ENCODE measurements around the gene ACSL4.

Gene ACSL4

DNA sequence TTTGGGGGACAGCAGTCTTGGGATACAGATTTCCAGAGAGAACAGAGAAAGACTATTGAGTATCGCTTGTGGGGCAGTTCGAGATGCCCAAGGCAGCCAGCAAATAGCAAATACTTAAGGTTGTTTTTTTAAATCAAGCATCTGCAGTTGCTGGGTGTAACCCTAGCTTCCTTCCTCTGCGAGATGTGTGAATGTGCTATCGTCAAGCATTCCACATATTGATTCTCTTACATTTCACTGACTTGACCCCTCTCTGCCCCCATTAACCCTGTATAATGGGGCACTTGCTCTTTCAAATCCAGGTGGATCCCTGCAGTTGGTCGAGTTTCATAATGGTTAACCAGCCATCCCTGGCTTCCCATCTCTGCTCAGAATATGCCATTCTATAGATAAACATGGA, 131.6 kb downstream of the ACSL4 start:
- no peak overlapping the region for H3K4me3 ChIP-seq (ENCODE audit: low read length)
- TF ChIP-seq, protein P1, sequence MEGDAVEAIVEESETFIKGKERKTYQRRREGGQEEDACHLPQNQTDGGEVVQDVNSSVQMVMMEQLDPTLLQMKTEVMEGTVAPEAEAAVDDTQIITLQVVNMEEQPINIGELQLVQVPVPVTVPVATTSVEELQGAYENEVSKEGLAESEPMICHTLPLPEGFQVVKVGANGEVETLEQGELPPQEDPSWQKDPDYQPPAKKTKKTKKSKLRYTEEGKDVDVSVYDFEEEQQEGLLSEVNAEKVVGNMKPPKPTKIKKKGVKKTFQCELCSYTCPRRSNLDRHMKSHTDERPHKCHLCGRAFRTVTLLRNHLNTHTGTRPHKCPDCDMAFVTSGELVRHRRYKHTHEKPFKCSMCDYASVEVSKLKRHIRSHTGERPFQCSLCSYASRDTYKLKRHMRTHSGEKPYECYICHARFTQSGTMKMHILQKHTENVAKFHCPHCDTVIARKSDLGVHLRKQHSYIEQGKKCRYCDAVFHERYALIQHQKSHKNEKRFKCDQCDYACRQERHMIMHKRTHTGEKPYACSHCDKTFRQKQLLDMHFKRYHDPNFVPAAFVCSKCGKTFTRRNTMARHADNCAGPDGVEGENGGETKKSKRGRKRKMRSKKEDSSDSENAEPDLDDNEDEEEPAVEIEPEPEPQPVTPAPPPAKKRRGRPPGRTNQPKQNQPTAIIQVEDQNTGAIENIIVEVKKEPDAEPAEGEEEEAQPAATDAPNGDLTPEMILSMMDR (conservative IDR thresholded peaks at IDR 0.05; ENCODE audit: low read length) = no peak
- DNase-seq (ENCODE audit: low read depth) = no peak

DNA sequence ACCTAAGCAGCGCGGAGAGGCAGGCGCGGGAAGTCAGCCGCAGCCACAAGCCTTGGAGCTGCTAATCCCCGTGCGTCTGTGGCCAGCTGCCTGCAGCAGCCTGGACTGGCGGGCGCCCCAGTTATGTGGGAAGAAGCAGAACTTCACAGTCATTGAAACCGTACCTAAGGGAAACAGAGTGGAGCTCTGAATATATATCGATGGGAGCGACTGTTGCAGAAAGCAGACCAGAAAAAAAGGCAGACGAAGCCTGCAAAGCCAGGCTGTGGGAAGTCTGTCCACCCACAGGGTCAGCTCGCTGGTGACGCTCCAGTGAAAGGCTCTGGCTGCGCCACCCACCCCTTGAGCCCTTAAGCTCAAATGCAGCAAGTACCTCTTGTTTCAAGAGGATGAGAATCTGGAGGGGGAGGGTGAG, 132.8 kb downstream of the ACSL4 start:
- TF ChIP-seq, protein P1 (conservative IDR thresholded peaks at IDR 0.05; ENCODE audit: low read length) = no peak
- H3K4me3 ChIP-seq (ENCODE audit: low read length) = no peak overlapping the region
- peak; percentile 16 for DNase-seq (ENCODE audit: low read depth)

DNA sequence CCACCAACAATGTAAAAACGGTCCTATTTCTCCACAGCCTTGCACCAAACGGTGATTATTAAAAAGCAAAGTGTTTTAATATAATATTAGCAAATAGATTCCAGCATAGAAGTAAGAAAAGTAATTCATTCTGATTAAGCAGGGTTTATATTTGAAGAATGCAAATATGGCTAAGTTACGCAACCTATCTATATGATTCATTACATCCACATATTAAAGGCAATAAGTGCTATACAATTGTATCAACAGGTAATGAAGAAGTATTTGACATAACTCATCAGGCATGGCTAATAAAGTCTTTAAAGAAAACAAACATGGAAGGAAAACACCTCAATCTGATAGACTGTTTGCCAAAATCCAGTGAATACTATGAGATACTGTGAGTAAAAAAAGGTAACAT, 137.0 kb downstream of the ACSL4 start:
- no peak overlapping the region for H3K4me3 ChIP-seq (ENCODE audit: low read length)
- TF ChIP-seq, protein P1 (conservative IDR thresholded peaks at IDR 0.05; ENCODE audit: low read length) = no peak
- DNase-seq (ENCODE audit: low read depth) = no peak

All from AG10803 (cell line).